Measurements from ENCODE around the gene LRRC45. TPM values are rescaled to one million over a fixed set of nuclear protein-coding genes. Genes with fewer than 3 reads are reported as not detected.

LRRC45 gene
- total and polyA plus RNA-seq, 2 of the 4 experiments (the other 2 are of a cell fraction): 7.2 to 10.2 TPM

GRCh38 chr17:82061047-82061925, 38.2 kb downstream of the LRRC45 start:
- H4K8ac ChIP-seq (ENCODE audit: low read depth in 2 of 2, low read length in 2 of 2): no peak overlapping the region
- H3K4me1 ChIP-seq (ENCODE audit: control insufficient read depth, insufficient read depth, low read length): peaks cover 10% of the 10 kb centered on the region
- no peak for ATAC-seq (ENCODE audit: low read depth)
- no peak overlapping the region for H3K14ac ChIP-seq (replicated peaks; ENCODE audit: low read depth, low read length)
- POLR2A ChIA-PET (ENCODE audit: unreplicated experiment): no interaction called here
- H3K4ac ChIP-seq (ENCODE audit: low read depth, low read length): no peak overlapping the region
- no peak overlapping the region for H3K56ac ChIP-seq (ENCODE audit: extremely low read depth, insufficient read depth, low read length)
- 92% methylated on average over 21 of the region's 34 CpGs; no CpG with 5 or more reads in 1 of the 2 experiments for WGBS, 2 experiments (ENCODE audit: extremely low coverage in 2 of 2, insufficient read length in 1 of 2)
- no peak overlapping the region for H3K18ac ChIP-seq (ENCODE audit: low read depth, low read length)
- in situ Hi-C loops (cut with MboI; ENCODE audit: low sequenced_read_pairs) (no loop called here), dilution Hi-C loops (cut with HindIII; ENCODE audit: low sequenced_read_pairs, unreplicated experiment) (no loop called here), intact Hi-C loops (cut with micrococcal nuclease) (no loop called here)
- no peak overlapping the region for H2BK120ac ChIP-seq (ENCODE audit: low read depth, low read length)
- no peak overlapping the region for H2BK5ac ChIP-seq (ENCODE audit: low read depth, low read length, poor library complexity, severe bottlenecking)
- H4K91ac ChIP-seq (ENCODE audit: insufficient read depth, low read depth, low read length): no peak overlapping the region
- peaks cover 64% of the 10 kb centered on the region for H3K36me3 ChIP-seq (ENCODE audit: control insufficient read depth, insufficient read depth, low read length)
- no peak overlapping the region for H2BK15ac ChIP-seq (ENCODE audit: low read depth, low read length)
- H3K9me3 ChIP-seq (ENCODE audit: control insufficient read depth, insufficient read depth, low read length): no peaks in the 10 kb centered on the region
- peaks cover 3% of the 10 kb centered on the region; the same call in 1 of the 2 replicates for H4K20me1 ChIP-seq (ENCODE audit: insufficient read depth, low read length)
- no peaks in the 10 kb centered on the region for H3K9me1 ChIP-seq (ENCODE audit: insufficient read depth, low read length)
- no peak overlapping the region for H3K4me2 ChIP-seq (ENCODE audit: low read depth, low read length)
- no peak overlapping the region for H2AK5ac ChIP-seq (ENCODE audit: low read depth, low read length)
- H3K27me3 ChIP-seq (ENCODE audit: control insufficient read depth, insufficient read depth, low read length): no peaks in the 10 kb centered on the region
- no peak overlapping the region for H3K9ac ChIP-seq (ENCODE audit: low read depth, low read length)
- no peak overlapping the region for H3K23ac ChIP-seq (ENCODE audit: low read depth, low read length)
- no peak for DNase-seq
- CTCF ChIA-PET: no interaction called here
- no peak overlapping the region for H2AFZ ChIP-seq (replicated peaks; ENCODE audit: low read length, poor library complexity)
- H3K27ac ChIP-seq (ENCODE audit: insufficient read depth, low read length): no peak overlapping the region
- TF ChIP-seq RAD21 (IDR thresholded peaks at IDR 0.05; ENCODE audit: low read length): no peak
- no peak for TF ChIP-seq RFX5 (IDR thresholded peaks at IDR 0.05; ENCODE audit: low read depth, low read length)
- no peak overlapping the region for H4K5ac ChIP-seq (ENCODE audit: low read depth, low read length)
- no peak overlapping the region for H3K4me3 ChIP-seq (ENCODE audit: insufficient read depth, low read depth, low read length)
- peaks cover 5 to 32% of the 10 kb centered on the region in 2 experiments; a peak in 3 of 4 replicates for H3K79me1 ChIP-seq (ENCODE audit: low read depth in 1 of 2, low read length in 2 of 2)
- H2AK9ac ChIP-seq (replicated peaks; ENCODE audit: low read depth, low read length, poor library complexity): peak overlapping the region; percentile 61
- H2BK20ac ChIP-seq (ENCODE audit: low read depth, low read length): no peak overlapping the region
- no TSS peak for BruUV-seq (replicated peaks)

Measured in IMR-90 (cell line).